OCI-LY1 (cell line): ENCODE data around the gene ZBED5.

Source experiments
- EZH2 ChIP-seq: fragments of 200-600 bp; sonication (generic), shearing (Covaris generic); IDR thresholded peaks from 2 replicates; pipeline ENCODE4 v1.8.0; 2017; ENCODE audit warnings: borderline replicate concordance, mixed run types, mild to moderate bottlenecking, antibody characterized with exemption, low read length, moderate library complexity, mixed read lengths
- TF ChIP-seq, protein P1 (sequence below): fragments of 200-600 bp; sonication (generic), shearing (Covaris generic); IDR thresholded peaks from 2 replicates; pipeline ENCODE4 v1.5.1; 2017; ENCODE audit warnings: mild to moderate bottlenecking, antibody characterized with exemption, low read length, moderate library complexity, mixed read lengths

DNA sequence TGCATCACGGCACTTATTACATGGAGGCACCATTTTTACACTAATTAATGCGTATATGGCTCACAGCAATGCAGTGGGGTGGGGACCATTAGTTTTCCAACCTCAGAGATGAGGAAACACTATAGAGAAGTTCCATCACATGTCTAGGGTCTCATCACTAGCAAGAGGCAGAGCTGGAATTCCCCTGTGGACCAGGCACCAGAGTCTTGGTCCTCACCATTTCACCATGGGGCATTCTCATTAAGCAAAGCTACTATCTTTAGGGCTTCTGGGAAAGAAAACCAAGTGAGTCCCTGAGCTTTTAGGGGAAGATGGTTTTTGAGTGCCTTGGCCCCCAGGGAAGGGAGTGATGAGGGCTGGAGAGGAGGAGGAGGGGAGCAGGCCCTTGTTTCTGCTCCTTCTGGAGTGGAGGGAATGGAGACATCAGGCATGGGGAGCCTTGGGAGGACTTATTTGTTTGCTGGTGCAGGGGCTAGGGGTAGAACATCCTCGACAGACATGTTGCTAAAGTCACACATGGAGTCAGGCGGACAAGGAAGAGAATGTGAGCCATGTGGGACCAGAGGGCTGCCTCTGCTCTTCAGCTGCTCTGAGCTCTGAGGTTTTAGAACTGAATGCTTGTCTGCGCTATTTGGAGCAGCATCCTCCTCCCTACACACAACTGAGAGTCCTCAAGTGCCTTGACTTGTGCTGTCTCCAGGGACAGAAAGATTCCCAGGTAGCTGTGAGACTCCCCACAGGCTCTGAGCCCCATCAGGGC is 40.3 kb upstream of the ZBED5 start:
- TF ChIP-seq, protein P1, sequence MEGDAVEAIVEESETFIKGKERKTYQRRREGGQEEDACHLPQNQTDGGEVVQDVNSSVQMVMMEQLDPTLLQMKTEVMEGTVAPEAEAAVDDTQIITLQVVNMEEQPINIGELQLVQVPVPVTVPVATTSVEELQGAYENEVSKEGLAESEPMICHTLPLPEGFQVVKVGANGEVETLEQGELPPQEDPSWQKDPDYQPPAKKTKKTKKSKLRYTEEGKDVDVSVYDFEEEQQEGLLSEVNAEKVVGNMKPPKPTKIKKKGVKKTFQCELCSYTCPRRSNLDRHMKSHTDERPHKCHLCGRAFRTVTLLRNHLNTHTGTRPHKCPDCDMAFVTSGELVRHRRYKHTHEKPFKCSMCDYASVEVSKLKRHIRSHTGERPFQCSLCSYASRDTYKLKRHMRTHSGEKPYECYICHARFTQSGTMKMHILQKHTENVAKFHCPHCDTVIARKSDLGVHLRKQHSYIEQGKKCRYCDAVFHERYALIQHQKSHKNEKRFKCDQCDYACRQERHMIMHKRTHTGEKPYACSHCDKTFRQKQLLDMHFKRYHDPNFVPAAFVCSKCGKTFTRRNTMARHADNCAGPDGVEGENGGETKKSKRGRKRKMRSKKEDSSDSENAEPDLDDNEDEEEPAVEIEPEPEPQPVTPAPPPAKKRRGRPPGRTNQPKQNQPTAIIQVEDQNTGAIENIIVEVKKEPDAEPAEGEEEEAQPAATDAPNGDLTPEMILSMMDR = no peak
- no peak for TF ChIP-seq EZH2
